ENCODE measurements around the gene LTA4H.

GRCh38 chr12:95953000-95953399 is 82.4 kb downstream of the LTA4H start:
- TF ChIP-seq POLR2A (IDR thresholded peaks at IDR 0.05): no peak
- no peak for TF ChIP-seq CTCF (IDR thresholded peaks at IDR 0.05)
